Muscle of leg (tissue), 16 donors: ENCODE results near the gene ZNF219. TPM values are rescaled to one million over a fixed set of nuclear protein-coding genes. Genes with fewer than 3 reads are reported as not detected.
A peak's percentile ranks its signal among the peaks of the same experiment; 100 is the strongest.

Experiments
- DNase-seq: peaks from one replicate; pipeline ENCODE4 v3.0.0; 2013
- H3K27ac ChIP-seq: one replicate; pipeline ENCODE4 v1.5.1; 2013; ENCODE audit warnings: mild to moderate bottlenecking, low read length, control low read depth
- H3K27me3 ChIP-seq: one replicate; pipeline ENCODE4 v1.6.1; 2013; ENCODE audit warnings: low read length; ENCODE audit not compliant: control insufficient read depth, insufficient read depth
- H3K36me3 ChIP-seq: one replicate; pipeline ENCODE4 v1.6.1; 2013; ENCODE audit warnings: low read length; ENCODE audit not compliant: control insufficient read depth, insufficient read depth
- H3K4me1 ChIP-seq: one replicate; pipeline ENCODE4 v1.6.1; 2013; ENCODE audit warnings: low read length; ENCODE audit not compliant: control insufficient read depth, insufficient read depth
- H3K4me3 ChIP-seq: one replicate; pipeline ENCODE4 v1.5.1; 2013; ENCODE audit warnings: low read length, control low read depth
- H3K9me3 ChIP-seq: replicated peaks from 2 replicates; pipeline ENCODE4 v1.6.1; 2013; ENCODE audit warnings: low read depth, low read length; ENCODE audit not compliant: control insufficient read depth
- WGBS: methylation state at CpG from one replicate; pipeline ENCODE4 v1.1.5; 2013; ENCODE audit warnings: missing lambda C conversion rate; ENCODE audit not compliant: insufficient coverage; 5-methylcytosine and 5-hydroxymethylcytosine counted together
- long read RNA-seq, 11 donors: transcript quantifications; one replicate each; lab custom pipeline, GENCODE V29; 2026
- polyA plus RNA-seq, 8 donors: library from polyadenylated mRNA; unstranded; fragments of 120-200 nt; gene quantifications; one replicate each; pipeline versions ENCODE4 v1.2.1 to v1.2.3, GENCODE V29; 2013; ENCODE audit warnings: inconsistent platforms in 1 of 8, low replicate concordance in 1 of 8; ENCODE audit not compliant: insufficient read length in 8 of 8, insufficient read depth in 1 of 8
- total RNA-seq: library from RNA; stranded (reverse); fragments of 120-200 nt; gene quantifications from one replicate; pipeline ENCODE4 v1.2.4, GENCODE V29; 2013

ZNF219 gene
- 7.6 TPM for total RNA-seq
- 10 to 100 TPM; 15.2 to 23.9 (median 17.6) TPM for polyA plus RNA-seq
- long read RNA-seq, donor 1 = 0 reads
- long read RNA-seq, donor 2 = 0 reads
- long read RNA-seq, donor 3, partial matches to known transcripts = 5 of 9 reads
- long read RNA-seq, donor 3, other reads (novel, unspliced or antisense) = 0 of 9 reads
- long read RNA-seq, donor 4, partial matches to known transcripts = 0 of 3 reads
- long read RNA-seq, donor 4, other reads (novel, unspliced or antisense) = 0 of 3 reads
- long read RNA-seq, donor 5, partial matches to known transcripts = 11 of 12 reads
- long read RNA-seq, donor 5, other reads (novel, unspliced or antisense) = 0 of 12 reads
- long read RNA-seq, donor 6, partial matches to known transcripts = 6 of 12 reads
- long read RNA-seq, donor 6, other reads (novel, unspliced or antisense) = 0 of 12 reads
- long read RNA-seq, donor 7, partial matches to known transcripts = 6 of 7 reads
- long read RNA-seq, donor 7, other reads (novel, unspliced or antisense) = 0 of 7 reads
- long read RNA-seq, donor 8, partial matches to known transcripts = 0 of 1 reads
- long read RNA-seq, donor 8, other reads (novel, unspliced or antisense) = 0 of 1 reads
- long read RNA-seq, donor 9 = 0 reads
- long read RNA-seq, donor 10, partial matches to known transcripts = 8 of 12 reads
- long read RNA-seq, donor 10, other reads (novel, unspliced or antisense) = 0 of 12 reads
- long read RNA-seq, donor 11, partial matches to known transcripts = 0 of 2 reads
- long read RNA-seq, donor 11, other reads (novel, unspliced or antisense) = 0 of 2 reads

DNA sequence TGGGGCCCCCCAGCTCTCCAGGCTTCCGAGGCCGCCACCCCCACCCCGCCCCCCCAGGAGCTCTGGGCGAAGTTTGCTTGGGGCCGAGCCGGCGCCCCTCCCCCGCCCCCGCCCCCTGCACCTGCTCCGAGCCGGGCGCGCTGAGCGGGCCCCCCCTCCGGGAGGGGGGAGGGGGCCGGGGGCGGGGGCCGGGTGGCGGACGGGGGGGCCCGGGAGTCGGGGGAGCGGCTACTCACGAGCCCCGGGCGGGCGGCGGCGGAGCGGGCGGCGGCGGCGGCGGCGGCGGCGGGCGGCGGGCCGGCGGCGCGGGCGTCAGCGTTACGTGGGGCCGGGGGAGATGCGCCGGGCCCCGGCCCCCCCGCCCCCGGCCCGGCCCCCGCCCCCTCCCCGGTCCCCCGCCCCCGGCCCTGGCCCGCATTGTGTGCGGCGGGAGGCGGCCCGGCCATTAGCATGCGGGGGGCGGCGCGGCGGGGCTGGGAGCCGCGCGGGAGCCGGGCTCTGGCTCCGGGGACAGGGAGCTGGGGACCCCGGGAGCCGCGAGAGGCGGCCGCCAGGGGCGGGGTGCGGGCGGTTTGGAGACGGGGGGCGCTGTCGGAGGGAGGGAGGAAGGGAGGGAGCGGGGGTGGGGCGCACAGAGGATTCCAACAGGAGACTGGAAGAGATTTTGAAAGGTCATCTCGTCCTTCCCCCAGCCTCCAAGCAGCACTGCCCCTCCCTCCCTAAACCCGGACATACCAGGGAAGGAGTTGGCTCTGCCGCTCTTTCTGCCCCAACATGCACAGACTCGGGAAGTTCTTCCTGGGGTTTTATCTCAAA, at the start of gene ZNF219:
TSS of gene ZNF219 (minus strand) at position 580 of the 816 bp plus-strand sequence. CDS start 5,064 bp downstream, outside the sequence.
- Histone ChIP-seq H3K4me3 (peak within 1 kb of the TSS; percentile 61), H3K27ac (peak within 1 kb of the TSS; percentile 89), H3K4me1 (peaks cover 49% of the 10 kb centered on the region), H3K9me3 (no peaks in the 10 kb centered on the region), H3K36me3 (no peaks in the 10 kb centered on the region), H3K27me3 (no peaks in the 10 kb centered on the region)
- WGBS = under 1% methylated on average over 21 of the region's 90 CpGs
- peak; percentile 77 for DNase-seq

DNA sequence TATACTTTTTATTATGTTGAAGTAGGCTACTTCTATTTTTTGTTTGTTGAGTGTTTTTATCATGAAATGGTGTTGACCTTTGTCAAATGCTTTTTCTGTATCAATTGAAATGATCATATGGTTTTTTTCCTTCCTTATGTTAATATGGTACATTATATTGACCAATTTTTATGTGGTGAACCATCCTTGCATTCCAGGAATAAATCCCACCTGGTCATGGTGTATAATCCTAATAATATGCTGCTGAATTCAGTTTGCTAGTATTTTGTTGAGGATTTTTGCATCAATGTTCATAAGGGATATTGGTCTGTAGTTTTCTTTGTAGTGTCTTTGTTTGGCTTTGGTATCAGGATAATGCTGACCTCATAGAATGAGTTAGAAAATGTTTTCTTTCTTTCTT, 47.0 kb upstream of the ZNF219 start:
- no peak for DNase-seq
- H3K27me3 ChIP-seq = no peaks in the 10 kb centered on the region

DNA sequence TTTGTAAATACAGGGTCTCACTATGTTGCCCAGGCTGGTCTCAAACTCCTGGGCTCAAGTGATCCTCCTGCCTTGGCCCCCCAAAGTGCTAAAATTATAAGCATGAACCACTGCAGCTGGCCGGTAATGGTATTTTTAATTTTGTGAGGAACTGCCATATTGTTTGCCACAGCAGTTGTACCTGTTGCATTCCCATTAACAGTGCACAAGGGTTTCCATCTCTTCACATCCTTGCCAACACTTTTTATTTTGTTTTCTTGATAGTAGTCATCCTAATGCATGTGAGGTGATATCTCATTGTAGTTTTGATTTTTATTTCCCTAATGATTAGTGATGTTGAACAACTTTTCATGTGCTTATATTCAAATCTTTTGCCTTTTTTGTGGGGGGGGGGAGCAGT, 43.9 kb upstream of the ZNF219 start:
- peaks cover 8% of the 10 kb centered on the region for H3K9me3 ChIP-seq
- H3K36me3 ChIP-seq = no peaks in the 10 kb centered on the region
- H3K27me3 ChIP-seq = no peaks in the 10 kb centered on the region
- H3K27ac ChIP-seq = no peak overlapping the region
- no peak for DNase-seq
- no peaks in the 10 kb centered on the region for H3K4me1 ChIP-seq
- WGBS = no CpG with 5 or more reads among the region's 1 CpG
- H3K4me3 ChIP-seq = no peak overlapping the region

More for the DNA sequence above, 47.0 kb upstream of the ZNF219 start:
- Histone ChIP-seq H3K36me3 (no peaks in the 10 kb centered on the region), H3K4me1 (no peaks in the 10 kb centered on the region), H3K9me3 (peaks cover 8% of the 10 kb centered on the region), H3K27ac (no peak overlapping the region), H3K4me3 (no peak overlapping the region)

DNA sequence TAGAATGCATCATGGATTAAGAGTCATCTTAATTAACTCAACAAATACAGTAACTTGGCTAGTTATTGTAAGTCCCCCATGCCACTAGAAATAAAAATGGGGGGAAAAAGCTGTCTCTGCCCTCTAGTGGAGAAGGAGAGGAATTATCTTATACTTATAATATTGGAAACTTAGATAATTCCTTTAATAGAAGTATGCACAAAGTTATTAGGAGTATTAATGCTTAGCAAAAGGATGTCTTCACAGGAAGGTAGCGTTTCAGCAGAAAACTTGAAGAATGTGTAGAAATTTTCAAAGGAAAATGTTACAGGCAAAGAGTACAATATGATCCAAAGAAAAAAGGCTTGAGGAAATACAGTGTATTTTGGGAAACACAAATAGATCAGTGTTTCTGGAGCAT, 37.6 kb upstream of the ZNF219 start:
- WGBS = 0% methylated on average over 1 of the region's 1 CpG
- H3K4me3 ChIP-seq = no peak overlapping the region
- H3K27me3 ChIP-seq = no peaks in the 10 kb centered on the region
- H3K9me3 ChIP-seq = no peaks in the 10 kb centered on the region
- H3K4me1 ChIP-seq = no peaks in the 10 kb centered on the region
- DNase-seq = no peak
- no peaks in the 10 kb centered on the region for H3K36me3 ChIP-seq
- H3K27ac ChIP-seq = no peak overlapping the region

DNA sequence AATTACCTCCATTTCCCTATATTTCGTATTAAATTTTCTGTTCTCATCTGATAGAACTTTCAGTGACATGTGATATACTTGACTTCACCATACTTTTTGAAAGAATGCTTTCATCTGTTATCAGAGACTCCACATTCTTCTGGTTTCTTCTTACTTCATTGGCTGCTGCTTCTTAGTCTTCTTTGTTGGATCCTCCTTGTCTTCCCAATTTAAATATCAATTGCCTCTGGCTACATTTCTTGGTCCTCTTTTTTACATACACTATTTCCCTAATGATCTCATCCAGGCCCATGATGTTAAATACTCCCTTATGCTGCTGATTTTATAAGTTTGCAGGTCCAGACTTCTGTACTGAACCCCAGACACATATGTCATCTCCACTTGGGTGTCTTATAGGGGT, 35.4 kb upstream of the ZNF219 start:
- WGBS = 100% methylated on average over 1 of the region's 1 CpG
- Histone ChIP-seq H3K4me1 (no peaks in the 10 kb centered on the region), H3K27me3 (no peaks in the 10 kb centered on the region), H3K27ac (no peak overlapping the region), H3K4me3 (no peak overlapping the region), H3K36me3 (no peaks in the 10 kb centered on the region), H3K9me3 (no peaks in the 10 kb centered on the region)
- no peak for DNase-seq

DNA sequence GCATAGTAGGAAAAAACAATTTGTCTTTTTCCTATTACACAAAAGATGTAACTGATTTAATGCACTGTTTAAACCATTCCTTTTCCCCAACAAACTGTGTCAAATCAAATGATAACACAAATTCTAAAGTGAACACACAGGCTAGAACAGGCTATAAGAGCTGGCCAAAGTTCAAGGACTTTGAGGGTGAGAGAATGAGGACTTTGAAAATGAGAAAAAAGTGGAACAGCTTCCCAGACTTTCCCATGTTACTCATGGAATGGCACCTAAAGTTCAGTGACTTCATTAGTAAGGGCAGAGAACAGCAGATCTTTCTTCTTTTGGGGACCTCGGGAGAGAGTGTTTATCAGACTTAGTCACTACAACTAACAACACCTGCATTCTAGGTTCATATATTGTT, 25.0 kb upstream of the ZNF219 start:
- peaks cover 4% of the 10 kb centered on the region for H3K27me3 ChIP-seq
- no peaks in the 10 kb centered on the region for H3K36me3 ChIP-seq
- no peak overlapping the region for H3K27ac ChIP-seq
- DNase-seq = no peak
- H3K9me3 ChIP-seq = no peaks in the 10 kb centered on the region
- no peaks in the 10 kb centered on the region for H3K4me1 ChIP-seq
- no CpG with 5 or more reads among the region's 1 CpG for WGBS
- no peak overlapping the region for H3K4me3 ChIP-seq

DNA sequence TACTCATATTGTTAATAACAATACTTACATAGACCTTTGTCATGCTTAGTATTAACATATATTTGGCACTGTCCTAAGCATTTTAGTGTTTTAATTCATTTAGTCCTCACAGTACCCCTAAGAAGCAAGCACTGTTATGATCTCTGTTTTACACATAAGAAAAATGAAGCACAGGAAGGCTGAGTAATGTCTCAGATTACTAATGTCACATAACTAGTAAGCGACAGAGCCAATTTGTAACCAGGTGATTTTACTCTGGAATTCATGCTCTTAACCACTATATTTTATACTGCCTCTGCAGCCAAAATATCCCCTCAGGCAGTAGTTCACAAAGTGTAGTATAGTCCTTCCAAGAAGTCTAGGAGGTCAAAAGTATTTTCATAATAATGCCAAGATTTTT, 22.7 kb upstream of the ZNF219 start:
- H3K27me3 ChIP-seq = peaks cover 4% of the 10 kb centered on the region
- DNase-seq = no peak
- WGBS = no CpG with 5 or more reads among the region's 1 CpG
- no peaks in the 10 kb centered on the region for H3K36me3 ChIP-seq
- H3K4me1 ChIP-seq = no peaks in the 10 kb centered on the region
- no peak overlapping the region for H3K4me3 ChIP-seq
- H3K9me3 ChIP-seq = no peaks in the 10 kb centered on the region
- no peak overlapping the region for H3K27ac ChIP-seq

DNA sequence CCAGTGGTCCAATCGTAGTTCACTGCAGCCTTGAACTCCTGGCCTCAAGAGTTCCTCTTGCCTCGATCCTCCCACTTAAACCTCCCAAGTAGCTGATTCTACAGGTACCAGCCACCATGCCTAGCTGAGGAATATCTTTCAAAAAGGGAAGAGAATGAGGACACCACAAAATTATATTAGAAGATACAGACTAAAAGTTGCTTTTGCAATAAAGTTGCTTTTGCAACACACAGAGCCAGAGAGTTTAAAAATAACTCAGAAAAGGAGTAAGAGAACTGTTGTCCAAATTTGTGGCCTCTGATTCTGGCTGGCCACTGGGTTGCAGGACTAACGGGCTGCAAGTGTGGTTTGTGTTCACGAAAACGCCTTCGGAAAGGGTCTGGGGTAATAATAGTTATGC, 22.2 kb upstream of the ZNF219 start:
- no peak overlapping the region for H3K4me3 ChIP-seq
- peaks cover 4% of the 10 kb centered on the region for H3K27me3 ChIP-seq
- no peaks in the 10 kb centered on the region for H3K36me3 ChIP-seq
- DNase-seq = no peak
- no peaks in the 10 kb centered on the region for H3K9me3 ChIP-seq
- no peaks in the 10 kb centered on the region for H3K4me1 ChIP-seq
- no peak overlapping the region for H3K27ac ChIP-seq
- no CpG with 5 or more reads among the region's 6 CpGs for WGBS

DNA sequence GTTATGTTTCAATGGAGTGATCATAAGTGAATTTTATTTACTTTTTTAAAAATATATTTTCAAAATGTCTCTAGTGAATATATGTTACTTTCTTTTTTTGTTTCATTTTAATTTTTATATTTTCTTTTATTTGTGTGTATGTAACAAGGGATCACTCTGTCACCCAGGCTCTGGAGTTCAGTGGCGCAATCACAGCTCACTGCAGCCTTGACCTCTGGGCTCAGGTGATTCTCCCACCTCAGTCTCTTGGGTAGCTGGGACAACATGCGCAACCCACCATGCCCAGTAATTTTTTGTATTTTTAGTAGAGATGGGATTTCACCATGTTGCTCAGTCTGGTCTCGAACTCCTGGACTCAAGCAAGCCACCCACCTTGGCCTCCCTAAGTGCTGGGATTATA, 20.5 kb upstream of the ZNF219 start:
- Histone ChIP-seq H3K27ac (no peak overlapping the region), H3K27me3 (peaks cover 4% of the 10 kb centered on the region), H3K4me1 (no peaks in the 10 kb centered on the region), H3K9me3 (no peaks in the 10 kb centered on the region), H3K36me3 (no peaks in the 10 kb centered on the region), H3K4me3 (no peak overlapping the region)
- no peak for DNase-seq
- WGBS = no CpG with 5 or more reads among the region's 3 CpGs

DNA sequence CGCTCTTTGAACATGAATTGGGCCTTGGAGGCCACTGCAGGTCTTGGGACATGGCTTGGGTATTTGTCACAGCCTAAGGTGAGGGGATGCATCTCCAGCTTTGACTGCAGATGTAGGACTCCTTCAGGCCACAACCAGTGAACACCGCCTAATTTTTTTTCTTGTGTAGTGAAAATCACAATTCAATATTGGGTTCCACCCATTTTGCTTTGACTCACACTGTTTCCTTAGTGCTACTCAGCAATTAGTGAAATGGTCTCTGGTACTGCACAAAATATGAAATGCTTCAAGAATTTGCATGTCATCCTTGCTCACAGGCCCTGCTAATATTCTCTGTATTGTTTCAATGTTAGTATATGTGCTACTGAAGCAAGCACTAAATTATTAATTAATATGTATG, 14.9 kb upstream of the ZNF219 start:
- Histone ChIP-seq H3K36me3 (no peaks in the 10 kb centered on the region), H3K27me3 (no peaks in the 10 kb centered on the region), H3K9me3 (no peaks in the 10 kb centered on the region), H3K4me1 (no peaks in the 10 kb centered on the region), H3K27ac (no peak overlapping the region), H3K4me3 (no peak overlapping the region)
- WGBS = 100% methylated on average over 1 of the region's 2 CpGs
- DNase-seq = no peak
